Measurements from ENCODE around the gene PKHD1. TPM values are rescaled to one million over a fixed set of nuclear protein-coding genes. Genes with fewer than 3 reads are reported as not detected.

The PKHD1 gene
- total RNA-seq, 1 donor, result under 0.01 TPM

GRCh38 chr6:51594981-51595380 lies 492.4 kb downstream of the PKHD1 start:
- Histone ChIP-seq H3K4me3 (ENCODE audit: low read length) (no peak overlapping the region), H3K9me3 (ENCODE audit: low read depth, low read length) (no peaks in the 10 kb centered on the region), H3K27me3 (ENCODE audit: insufficient read depth, low read length) (no peaks in the 10 kb centered on the region), H3K4me1 (ENCODE audit: insufficient read depth, low read length) (no peaks in the 10 kb centered on the region)

GRCh38 chr6:51585264-51585663 lies 502.1 kb downstream of the PKHD1 start:
- Histone ChIP-seq H3K4me1 (ENCODE audit: insufficient read depth, low read length) (no peaks in the 10 kb centered on the region), H3K4me3 (ENCODE audit: low read length) (no peak overlapping the region), H3K27me3 (ENCODE audit: insufficient read depth, low read length) (no peaks in the 10 kb centered on the region), H3K9me3 (ENCODE audit: low read depth, low read length) (no peaks in the 10 kb centered on the region)

GRCh38 chr6:51584163-51584562 lies 503.2 kb downstream of the PKHD1 start:
- H3K4me1 ChIP-seq (ENCODE audit: insufficient read depth, low read length), result no peaks in the 10 kb centered on the region
- no peak overlapping the region for H3K4me3 ChIP-seq (ENCODE audit: low read length)
- H3K27me3 ChIP-seq (ENCODE audit: insufficient read depth, low read length), result no peaks in the 10 kb centered on the region
- no peaks in the 10 kb centered on the region for H3K9me3 ChIP-seq (ENCODE audit: low read depth, low read length)

DNA sequence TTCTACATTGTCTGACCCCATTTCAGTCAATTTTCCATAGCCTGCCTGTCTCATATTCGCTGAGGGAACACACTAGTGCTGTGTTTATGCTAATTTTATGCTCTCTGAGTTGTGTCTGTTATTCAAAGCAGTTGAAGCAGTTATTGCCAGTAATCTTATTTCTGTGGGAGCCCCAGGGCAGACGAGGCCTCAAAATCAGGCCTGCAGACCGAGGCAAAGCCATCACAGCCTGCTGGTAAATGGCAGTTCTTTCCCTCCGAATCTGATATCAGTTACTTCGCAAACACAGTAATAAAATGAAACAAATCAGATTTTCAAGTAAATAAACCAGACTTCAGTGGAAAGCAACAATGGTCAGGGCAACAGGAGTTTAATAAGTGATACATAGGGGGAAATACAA lies 508.4 kb downstream of the PKHD1 start:
- Histone ChIP-seq H3K4me1 (ENCODE audit: insufficient read depth, low read length) (no peaks in the 10 kb centered on the region), H3K27me3 (ENCODE audit: insufficient read depth, low read length) (no peaks in the 10 kb centered on the region), H3K9me3 (ENCODE audit: low read depth, low read length) (no peaks in the 10 kb centered on the region), H3K4me3 (ENCODE audit: low read length) (no peak overlapping the region)

DNA sequence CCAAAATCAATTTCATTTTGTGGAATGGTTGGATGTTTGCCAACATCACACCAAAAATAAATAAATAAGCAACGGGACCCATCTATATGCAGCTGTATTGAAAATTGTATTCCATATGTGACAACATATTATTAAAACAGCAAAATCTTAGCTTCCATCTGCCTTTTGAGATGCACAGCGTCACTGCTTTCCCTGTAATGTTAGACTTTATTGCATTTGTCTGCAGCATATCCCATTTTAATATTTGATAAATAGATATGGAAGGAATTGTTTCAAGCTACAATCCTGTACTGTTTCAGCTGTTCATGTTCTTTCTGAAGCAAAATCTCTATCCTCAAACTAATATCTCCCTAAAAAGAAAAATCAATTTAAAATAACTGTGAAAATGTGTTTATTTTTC lies 509.1 kb downstream of the PKHD1 start:
- Histone ChIP-seq H3K27me3 (ENCODE audit: insufficient read depth, low read length) (no peaks in the 10 kb centered on the region), H3K9me3 (ENCODE audit: low read depth, low read length) (no peaks in the 10 kb centered on the region), H3K4me1 (ENCODE audit: insufficient read depth, low read length) (no peaks in the 10 kb centered on the region), H3K4me3 (ENCODE audit: low read length) (no peak overlapping the region)

GRCh38 chr6:51574040-51574439 lies 513.4 kb downstream of the PKHD1 start:
- Histone ChIP-seq H3K4me3 (ENCODE audit: low read length) (no peak overlapping the region), H3K27me3 (ENCODE audit: insufficient read depth, low read length) (no peaks in the 10 kb centered on the region), H3K9me3 (ENCODE audit: low read depth, low read length) (no peaks in the 10 kb centered on the region), H3K4me1 (ENCODE audit: insufficient read depth, low read length) (no peaks in the 10 kb centered on the region)

GRCh38 chr6:51571168-51571567 lies 516.2 kb downstream of the PKHD1 start:
- Histone ChIP-seq H3K9me3 (ENCODE audit: low read depth, low read length) (no peaks in the 10 kb centered on the region), H3K4me3 (ENCODE audit: low read length) (no peak overlapping the region), H3K4me1 (ENCODE audit: insufficient read depth, low read length) (no peaks in the 10 kb centered on the region), H3K27me3 (ENCODE audit: insufficient read depth, low read length) (no peaks in the 10 kb centered on the region)

DNA sequence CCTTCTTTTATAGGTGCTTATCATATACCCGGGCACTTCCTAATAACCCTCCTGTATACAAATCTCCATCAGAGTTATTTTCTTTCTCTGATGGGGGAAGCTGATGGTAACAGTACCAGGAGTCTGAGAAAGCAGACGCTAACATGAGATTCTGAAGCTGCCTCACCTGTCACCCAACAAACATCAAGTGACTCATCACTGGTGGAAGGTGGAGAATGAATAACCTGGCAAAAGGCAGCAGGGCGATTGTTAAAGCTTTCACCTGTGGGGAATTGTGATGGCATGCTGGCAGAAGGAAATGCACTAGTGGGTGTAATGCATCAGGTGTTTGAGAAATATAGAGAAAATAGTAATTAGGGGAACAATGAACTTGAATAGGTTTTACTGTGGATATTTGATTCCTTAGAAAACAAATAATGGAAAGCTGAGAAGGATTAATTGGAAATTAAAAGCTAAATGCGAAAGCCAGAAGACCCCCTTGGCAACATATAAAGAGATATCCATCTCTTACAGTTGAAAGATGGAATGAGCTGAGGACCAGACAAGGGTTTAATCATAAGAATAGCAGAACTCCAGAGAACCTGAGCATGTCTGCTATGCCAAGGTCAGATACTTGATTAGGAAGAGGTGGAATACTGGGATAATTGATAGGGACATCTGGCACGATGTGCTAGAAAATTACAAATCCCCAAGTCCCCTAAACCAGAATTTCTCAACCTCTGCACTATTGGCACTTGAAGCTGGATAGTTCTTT lies 517.1 kb downstream of the PKHD1 start:
- Histone ChIP-seq H3K4me1 (ENCODE audit: insufficient read depth, low read length) (no peaks in the 10 kb centered on the region), H3K4me3 (ENCODE audit: low read length) (no peak overlapping the region), H3K9me3 (ENCODE audit: low read depth, low read length) (no peaks in the 10 kb centered on the region), H3K27me3 (ENCODE audit: insufficient read depth, low read length) (no peaks in the 10 kb centered on the region)

DNA sequence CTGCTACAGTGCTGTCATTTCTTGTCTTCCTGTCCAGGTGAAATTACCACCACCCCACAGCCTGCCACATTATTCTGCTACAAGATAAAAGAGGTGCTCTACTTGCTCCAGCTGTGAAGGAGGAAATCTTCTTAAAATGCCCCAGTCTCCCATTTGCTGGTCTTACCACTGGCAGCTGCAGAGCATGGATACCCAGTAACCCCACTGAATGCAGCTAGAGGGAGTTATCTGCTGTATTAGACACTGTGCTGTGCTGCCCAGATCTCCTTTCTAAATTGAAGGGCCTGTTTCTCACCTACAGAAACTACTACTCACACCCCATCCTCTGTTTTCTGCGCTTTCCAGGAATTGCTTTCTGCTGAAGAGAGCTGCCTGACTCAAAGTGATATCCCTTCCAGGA lies 517.8 kb downstream of the PKHD1 start:
- H3K9me3 ChIP-seq (ENCODE audit: low read depth, low read length), result no peaks in the 10 kb centered on the region
- no peaks in the 10 kb centered on the region for H3K27me3 ChIP-seq (ENCODE audit: insufficient read depth, low read length)
- no peaks in the 10 kb centered on the region for H3K4me1 ChIP-seq (ENCODE audit: insufficient read depth, low read length)
- no peak overlapping the region for H3K4me3 ChIP-seq (ENCODE audit: low read length)

GRCh38 chr6:51568771-51569170 lies 518.6 kb downstream of the PKHD1 start:
- H3K4me1 ChIP-seq (ENCODE audit: insufficient read depth, low read length), result no peaks in the 10 kb centered on the region
- H3K27me3 ChIP-seq (ENCODE audit: insufficient read depth, low read length), result no peaks in the 10 kb centered on the region
- no peaks in the 10 kb centered on the region for H3K9me3 ChIP-seq (ENCODE audit: low read depth, low read length)
- no peak overlapping the region for H3K4me3 ChIP-seq (ENCODE audit: low read length)

GRCh38 chr6:51565472-51565871 lies 521.9 kb downstream of the PKHD1 start:
- Histone ChIP-seq H3K4me1 (ENCODE audit: insufficient read depth, low read length) (no peaks in the 10 kb centered on the region), H3K27me3 (ENCODE audit: insufficient read depth, low read length) (no peaks in the 10 kb centered on the region), H3K4me3 (ENCODE audit: low read length) (no peak overlapping the region), H3K9me3 (ENCODE audit: low read depth, low read length) (no peaks in the 10 kb centered on the region)

Other genes starting within 250 kb of the PKHD1 start
- gene IL17A, start 98.8 kb upstream of the PKHD1 start, total RNA-seq, result not detected
- gene IL17F, start 156.9 kb upstream of the PKHD1 start, total RNA-seq, result not detected
- 9.1 TPM for gene MCM3, start 197.1 kb upstream of the PKHD1 start, total RNA-seq